ENCODE data around the gene ABHD17B. TPM values are rescaled to one million over a fixed set of nuclear protein-coding genes. Genes with fewer than 3 reads are reported as not detected.
"Not testable (repeated sequence)": the region's sequence is repeated elsewhere in the genome, so short reads cannot be mapped to it uniquely, and the experiment has no call there.

Gene ABHD17B
- polyA plus RNA-seq, 1 donor from 2014 or later, result 31.0 TPM

GRCh38 chr9:71898756-71899155 lies 12.2 kb downstream of the ABHD17B start:
- not testable (repeated sequence) for H3K9me3 Mint-ChIP-seq, H3K36me3 Mint-ChIP-seq, H3K27me3 Mint-ChIP-seq, H3K27ac Mint-ChIP-seq, H3K4me3 Mint-ChIP-seq
- H3K4me1 Mint-ChIP-seq, result peaks cover 53 to 80% (median 55%) of the 10 kb centered on the region in 3 donors

- Mint-ChIP-seq H3K27me3 (no peaks in the 10 kb centered on the region), H3K36me3 (no peaks in the 10 kb centered on the region), H3K4me3 (peak overlapping the region in 3 of 4 donors; percentile 11 to 19 (median 13)), H3K27ac (peak overlapping the region in 1 of 3 donors; percentile 29), H3K9me3 (no peaks in the 10 kb centered on the region), H3K4me1 (peaks cover 53 to 77% (median 55%) of the 10 kb centered on the region in 3 donors)
Measured at GRCh38 chr9:71897577-71897976, 13.4 kb downstream of the ABHD17B start.

DNA sequence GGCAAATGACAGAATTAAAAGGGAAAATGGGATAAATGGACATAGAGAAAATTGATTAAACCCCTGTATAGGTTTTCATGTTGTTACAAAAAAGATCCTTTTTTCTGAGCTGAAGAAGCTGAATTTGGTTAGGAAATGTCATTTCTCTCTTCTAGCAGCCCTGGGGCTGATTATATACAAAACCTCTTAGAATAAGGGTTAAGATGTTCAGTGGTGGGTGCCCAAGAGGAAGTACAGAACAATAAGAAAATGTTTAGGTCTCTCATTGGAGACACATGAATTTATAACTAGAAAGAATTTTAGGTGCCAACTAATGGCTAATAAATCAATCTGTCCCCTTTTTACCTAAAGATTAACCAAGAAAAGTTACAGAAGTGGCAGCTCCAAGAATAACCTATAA lies 14.2 kb downstream of the ABHD17B start:
- H3K27me3 Mint-ChIP-seq, result no peaks in the 10 kb centered on the region
- peak overlapping the region in 2 of 3 donors; percentile 19 to 79 for H3K27ac Mint-ChIP-seq
- H3K4me1 Mint-ChIP-seq, result peaks cover 45 to 70% (median 48%) of the 10 kb centered on the region in 3 donors
- H3K36me3 Mint-ChIP-seq, result no peaks in the 10 kb centered on the region
- peak overlapping the region in 3 of 4 donors; percentile 19 to 88 (median 78) for H3K4me3 Mint-ChIP-seq
- H3K9me3 Mint-ChIP-seq, result no peaks in the 10 kb centered on the region

- Mint-ChIP-seq H3K4me1 (peaks cover 45 to 71% (median 50%) of the 10 kb centered on the region in 3 donors), H3K27ac (peak overlapping the region in 2 of 3 donors; percentile 3 to 79), H3K4me3 (no peak overlapping the region), H3K9me3 (no peaks in the 10 kb centered on the region), H3K36me3 (peaks cover 2% of the 10 kb centered on the region), H3K27me3 (no peaks in the 10 kb centered on the region)
Measured at GRCh38 chr9:71895955-71896354, 15.0 kb downstream of the ABHD17B start.

DNA sequence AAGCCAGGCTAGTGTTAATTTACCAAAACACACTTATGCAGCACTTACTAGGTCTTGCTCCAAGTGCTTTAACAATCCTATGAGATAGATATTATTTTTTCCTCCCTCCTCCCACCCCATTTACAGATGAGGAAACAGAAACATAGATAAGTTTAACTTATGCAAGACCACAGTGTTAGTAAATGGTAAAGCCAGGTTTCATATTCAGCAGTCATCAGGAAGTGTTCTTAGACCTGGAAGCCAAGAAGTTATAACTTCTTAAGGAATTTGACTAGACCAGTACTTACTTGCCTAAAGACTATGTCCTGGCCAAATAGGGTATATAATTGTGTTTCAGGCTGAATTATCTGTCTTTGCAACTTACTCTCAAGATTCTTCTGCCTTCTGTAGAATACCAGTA lies 15.9 kb downstream of the ABHD17B start:
- H3K36me3 Mint-ChIP-seq, result peaks cover 2% of the 10 kb centered on the region
- no peaks in the 10 kb centered on the region for H3K9me3 Mint-ChIP-seq
- no peak overlapping the region for H3K27ac Mint-ChIP-seq
- peaks cover 43 to 66% (median 47%) of the 10 kb centered on the region in 3 donors for H3K4me1 Mint-ChIP-seq
- H3K27me3 Mint-ChIP-seq, result no peaks in the 10 kb centered on the region
- peak overlapping the region in 1 of 4 donors; percentile 49 for H3K4me3 Mint-ChIP-seq

GRCh38 chr9:71891557-71892189 lies 19.3 kb downstream of the ABHD17B start:
- Mint-ChIP-seq H3K27ac (peak overlapping the region in 1 of 3 donors; percentile 9), H3K4me1 (peaks cover 36 to 57% (median 37%) of the 10 kb centered on the region in 3 donors), H3K36me3 (peaks cover 5% of the 10 kb centered on the region), H3K9me3 (no peaks in the 10 kb centered on the region), H3K4me3 (peak overlapping the region in 2 of 4 donors; percentile 14 to 75), H3K27me3 (no peaks in the 10 kb centered on the region)

- Mint-ChIP-seq H3K9me3 (no peaks in the 10 kb centered on the region), H3K27ac (no peak overlapping the region), H3K4me1 (peaks cover 34 to 54% (median 41%) of the 10 kb centered on the region in 3 donors), H3K27me3 (no peaks in the 10 kb centered on the region), H3K4me3 (no peak overlapping the region), H3K36me3 (peaks cover 5% of the 10 kb centered on the region)
Measured at GRCh38 chr9:71890042-71890679, 20.8 kb downstream of the ABHD17B start.

DNA sequence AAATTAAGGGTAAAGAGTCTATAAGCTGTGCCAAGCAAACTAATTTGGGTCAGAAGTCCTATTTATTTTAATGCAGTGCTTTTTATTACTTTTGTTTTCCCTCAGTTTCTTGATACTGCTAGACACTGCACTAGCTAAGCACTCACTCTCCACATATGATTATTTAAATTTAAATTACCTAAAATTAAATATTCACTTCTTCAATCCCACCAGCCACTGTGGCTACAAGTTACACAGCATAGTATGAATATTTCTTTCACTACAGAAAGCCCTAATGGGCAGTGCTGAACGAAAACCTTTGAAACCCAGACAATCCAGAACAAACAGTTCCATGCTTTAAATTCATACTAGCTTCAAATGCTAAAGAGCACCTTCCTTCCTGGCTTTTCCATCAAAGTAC lies 23.6 kb downstream of the ABHD17B start:
- H3K4me1 Mint-ChIP-seq, result peaks cover 33 to 53% (median 43%) of the 10 kb centered on the region in 3 donors
- no peaks in the 10 kb centered on the region for H3K27me3 Mint-ChIP-seq

DNA sequence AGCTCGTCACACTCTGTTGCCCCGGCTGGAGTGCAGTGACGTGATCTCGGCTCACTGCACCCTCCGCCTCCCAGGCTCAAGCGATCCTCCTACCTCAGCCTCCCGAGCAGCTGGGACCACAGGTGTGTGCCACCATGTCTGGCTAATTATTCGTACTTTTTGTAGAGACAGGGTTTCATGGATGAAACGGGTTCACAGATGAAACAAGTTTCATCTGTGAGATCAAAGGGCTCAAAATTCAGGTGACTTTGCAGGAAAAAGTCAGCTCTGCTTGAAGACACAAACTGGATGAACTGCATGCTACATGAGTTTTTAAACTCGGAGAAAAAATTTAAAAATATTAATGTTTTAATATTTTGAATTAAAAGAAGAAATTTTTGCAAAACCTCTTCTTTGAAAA lies 24.5 kb downstream of the ABHD17B start:
- peaks cover 15% of the 10 kb centered on the region for H3K36me3 Mint-ChIP-seq
- H3K4me3 Mint-ChIP-seq, result peak overlapping the region in 2 of 4 donors; percentile 39 to 49
- no peak overlapping the region for H3K27ac Mint-ChIP-seq
- peaks cover 31 to 49% (median 40%) of the 10 kb centered on the region in 3 donors for H3K4me1 Mint-ChIP-seq
- H3K27me3 Mint-ChIP-seq, result no peaks in the 10 kb centered on the region
- H3K9me3 Mint-ChIP-seq, result peaks cover 4 to 8% (median 6%) of the 10 kb centered on the region in 3 donors

More for the DNA sequence above, 23.6 kb downstream of the ABHD17B start:
- Mint-ChIP-seq H3K9me3 (peaks cover 4 to 8% (median 4%) of the 10 kb centered on the region in 3 donors), H3K27ac (peak overlapping the region in 1 of 3 donors; percentile 27), H3K36me3 (peaks cover 10% of the 10 kb centered on the region), H3K4me3 (no peak overlapping the region)

DNA sequence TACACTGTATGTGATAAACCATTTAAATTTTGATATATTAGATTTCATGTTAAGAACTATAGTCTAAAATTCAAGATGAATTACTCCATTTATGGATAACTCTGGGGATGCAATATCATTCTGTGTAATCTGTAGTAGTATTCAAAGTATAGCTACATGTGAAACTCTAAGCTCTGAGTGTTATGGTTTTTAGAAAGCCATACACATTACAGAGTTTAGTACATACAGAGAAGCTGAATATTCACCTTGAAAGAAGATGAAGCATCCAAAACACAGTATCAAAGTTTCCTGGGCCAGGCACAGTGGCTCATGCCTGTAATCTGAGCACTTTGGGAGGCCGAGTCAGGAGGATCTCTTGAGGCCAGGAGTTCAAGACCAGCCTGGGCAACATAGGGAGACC lies 25.0 kb downstream of the ABHD17B start:
- no peaks in the 10 kb centered on the region for H3K27me3 Mint-ChIP-seq
- H3K4me3 Mint-ChIP-seq, result peak overlapping the region in 2 of 4 donors; percentile 39 to 49
- H3K36me3 Mint-ChIP-seq, result peaks cover 17% of the 10 kb centered on the region
- peaks cover 4 to 8% (median 8%) of the 10 kb centered on the region in 3 donors for H3K9me3 Mint-ChIP-seq
- H3K4me1 Mint-ChIP-seq, result peaks cover 26 to 44% (median 37%) of the 10 kb centered on the region in 3 donors
- peak overlapping the region in 2 of 3 donors; percentile 23 to 35 for H3K27ac Mint-ChIP-seq

- peaks cover 4 to 11% (median 8%) of the 10 kb centered on the region in 3 donors for H3K9me3 Mint-ChIP-seq
- peaks cover 25 to 41% (median 39%) of the 10 kb centered on the region in 3 donors for H3K4me1 Mint-ChIP-seq
- H3K4me3 Mint-ChIP-seq, result peak overlapping the region in 2 of 4 donors; percentile 31 to 88
- H3K27ac Mint-ChIP-seq, result peak overlapping the region in 1 of 3 donors; percentile 24
- H3K36me3 Mint-ChIP-seq, result peaks cover 17% of the 10 kb centered on the region
- no peaks in the 10 kb centered on the region for H3K27me3 Mint-ChIP-seq
Measured at GRCh38 chr9:71885467-71885866, 25.5 kb downstream of the ABHD17B start.

GRCh38 chr9:71884005-71884404 lies 27.0 kb downstream of the ABHD17B start:
- peak overlapping the region in 2 of 4 donors; percentile 52 to 55 for H3K4me3 Mint-ChIP-seq
- no peaks in the 10 kb centered on the region for H3K27me3 Mint-ChIP-seq
- peak overlapping the region in 1 of 3 donors; percentile 8 for H3K27ac Mint-ChIP-seq

GRCh38 chr9:71879644-71880174 lies 31.3 kb downstream of the ABHD17B start:
- Mint-ChIP-seq H3K4me1 (peaks cover 3 to 22% (median 18%) of the 10 kb centered on the region in 3 donors), H3K4me3 (no peak overlapping the region), H3K27ac (peak overlapping the region in 1 of 3 donors; percentile 79), H3K9me3 (peaks cover 8 to 20% (median 20%) of the 10 kb centered on the region in 3 donors), H3K36me3 (peaks cover 28% of the 10 kb centered on the region), H3K27me3 (no peaks in the 10 kb centered on the region)

More at GRCh38 chr9:71884005-71884404, 27.0 kb downstream of the ABHD17B start:
- Mint-ChIP-seq H3K4me1 (peaks cover 20 to 39% (median 33%) of the 10 kb centered on the region in 3 donors), H3K9me3 (peaks cover 4 to 17% (median 12%) of the 10 kb centered on the region in 3 donors), H3K36me3 (peaks cover 20% of the 10 kb centered on the region)

DNA sequence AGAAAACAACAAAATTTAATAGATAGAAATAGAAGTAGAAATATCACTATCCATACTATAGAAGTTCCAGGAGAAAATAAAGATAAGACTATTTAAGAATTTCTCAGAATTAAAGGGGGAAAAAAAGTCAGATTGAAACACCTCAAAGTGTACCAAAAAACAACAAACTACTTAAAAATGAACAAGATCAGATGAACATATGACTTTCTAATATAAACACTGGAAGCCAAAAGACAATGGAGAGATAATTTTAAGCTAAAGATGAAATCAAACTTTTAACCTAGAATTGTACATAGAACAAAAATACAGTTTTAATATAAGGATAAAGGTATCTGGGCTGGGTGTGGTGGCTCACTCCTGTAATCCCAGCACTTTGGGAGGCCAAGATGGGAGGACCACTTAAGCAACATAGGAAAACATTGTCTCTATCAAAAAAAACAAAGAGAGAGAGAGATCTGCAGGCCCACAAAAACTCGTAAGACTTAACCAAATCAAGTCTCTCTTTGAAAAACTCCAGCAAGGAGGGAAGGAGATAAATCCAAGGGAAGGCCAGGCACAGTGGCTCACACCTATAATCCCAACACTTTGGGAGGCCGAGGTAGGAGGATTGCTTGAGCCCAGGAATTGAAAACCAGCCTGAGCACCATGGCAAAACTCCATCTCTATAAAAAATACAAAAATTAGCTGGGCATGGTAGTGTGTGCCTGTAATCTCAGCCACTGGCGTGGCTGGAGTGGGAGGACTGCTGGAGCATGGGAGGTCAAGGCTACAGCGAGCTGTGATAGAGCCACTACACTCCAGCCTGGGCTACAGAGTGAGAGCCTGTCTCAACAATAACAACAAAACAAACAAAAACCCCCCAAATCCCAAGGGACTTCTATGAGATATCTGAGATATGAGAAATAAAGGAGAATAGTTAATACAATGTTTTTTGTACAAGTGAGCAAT lies 32.4 kb downstream of the ABHD17B start:
- Mint-ChIP-seq H3K4me1 (peaks cover 3 to 14% (median 12%) of the 10 kb centered on the region in 3 donors), H3K27me3 (no peaks in the 10 kb centered on the region), H3K9me3 (peaks cover 6 to 20% (median 13%) of the 10 kb centered on the region in 3 donors), H3K4me3 (no peak overlapping the region), H3K36me3 (peaks cover 27% of the 10 kb centered on the region), H3K27ac (no peak overlapping the region)

Measured in IgD-negative memory B cell (primary cell).